ENCODE results near the gene METAP1D.

DNA sequence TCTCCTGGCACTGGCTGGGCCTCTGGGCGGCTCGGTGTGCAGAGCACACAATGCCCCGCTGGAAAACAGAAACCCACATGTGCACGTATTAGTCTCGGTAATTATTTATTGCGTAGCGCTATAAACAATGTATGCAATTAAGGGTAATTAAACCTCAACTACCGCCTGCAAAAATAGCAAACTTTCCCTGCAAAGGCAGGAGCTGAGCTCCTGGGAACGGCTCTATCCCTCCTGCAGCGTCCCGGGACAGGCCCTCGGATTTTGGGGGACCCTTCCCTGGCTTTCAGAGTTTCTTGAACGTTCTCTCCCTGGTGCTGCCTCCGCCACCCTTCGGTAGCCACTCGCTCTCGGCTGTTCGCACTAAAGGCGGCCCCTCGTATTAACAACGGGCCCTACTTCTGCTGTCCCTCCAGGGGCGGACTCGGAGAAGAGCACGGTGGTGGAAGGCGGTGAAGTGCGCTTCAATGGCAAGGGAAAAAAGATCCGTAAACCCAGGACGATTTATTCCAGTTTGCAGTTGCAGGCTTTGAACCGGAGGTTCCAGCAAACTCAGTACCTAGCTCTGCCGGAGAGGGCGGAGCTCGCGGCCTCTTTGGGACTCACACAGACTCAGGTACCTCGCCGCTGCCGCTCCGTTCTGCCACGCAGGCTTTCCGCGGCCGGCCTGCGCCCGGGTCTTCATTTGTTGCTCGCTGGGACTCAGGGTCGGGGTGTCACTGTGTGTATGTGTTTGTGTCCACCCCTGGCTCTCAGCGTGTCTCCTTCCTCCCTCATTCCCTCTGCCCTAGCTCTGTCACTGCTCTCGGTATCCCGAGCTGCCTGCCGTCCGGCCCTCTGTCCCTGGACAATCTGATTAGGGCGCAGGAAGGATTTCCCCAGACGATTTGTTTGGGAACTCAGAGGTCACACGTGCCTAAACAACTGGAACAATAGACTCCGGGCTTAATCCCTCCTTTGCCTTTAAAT lies 86.8 kb downstream of the METAP1D start:
- TF ChIP-seq, protein P1, sequence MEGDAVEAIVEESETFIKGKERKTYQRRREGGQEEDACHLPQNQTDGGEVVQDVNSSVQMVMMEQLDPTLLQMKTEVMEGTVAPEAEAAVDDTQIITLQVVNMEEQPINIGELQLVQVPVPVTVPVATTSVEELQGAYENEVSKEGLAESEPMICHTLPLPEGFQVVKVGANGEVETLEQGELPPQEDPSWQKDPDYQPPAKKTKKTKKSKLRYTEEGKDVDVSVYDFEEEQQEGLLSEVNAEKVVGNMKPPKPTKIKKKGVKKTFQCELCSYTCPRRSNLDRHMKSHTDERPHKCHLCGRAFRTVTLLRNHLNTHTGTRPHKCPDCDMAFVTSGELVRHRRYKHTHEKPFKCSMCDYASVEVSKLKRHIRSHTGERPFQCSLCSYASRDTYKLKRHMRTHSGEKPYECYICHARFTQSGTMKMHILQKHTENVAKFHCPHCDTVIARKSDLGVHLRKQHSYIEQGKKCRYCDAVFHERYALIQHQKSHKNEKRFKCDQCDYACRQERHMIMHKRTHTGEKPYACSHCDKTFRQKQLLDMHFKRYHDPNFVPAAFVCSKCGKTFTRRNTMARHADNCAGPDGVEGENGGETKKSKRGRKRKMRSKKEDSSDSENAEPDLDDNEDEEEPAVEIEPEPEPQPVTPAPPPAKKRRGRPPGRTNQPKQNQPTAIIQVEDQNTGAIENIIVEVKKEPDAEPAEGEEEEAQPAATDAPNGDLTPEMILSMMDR (IDR thresholded peaks at IDR 0.05): no peak
- no peak for TF ChIP-seq POLR2A (IDR thresholded peaks at IDR 0.05)
